KMS-11 (cell line): Measurements from ENCODE around the gene BAZ2B.
"Not testable (repeated sequence)": the region's sequence is repeated elsewhere in the genome, so short reads cannot be mapped to it uniquely, and the experiment has no call there.

Experiments
- H2AFZ ChIP-seq: fragments of 200-600 bp; sonication (generic); 2 replicates; pipeline ENCODE4 v1.6.1; 2016; ENCODE audit warnings: antibody characterized with exemption, mixed run types, low read depth
- H3K27ac ChIP-seq: fragments of 200-600 bp; sonication (generic); 2 replicates; pipeline ENCODE4 v1.6.1; 2016; ENCODE audit warnings: mild to moderate bottlenecking, mixed run types
- H3K27me3 ChIP-seq: fragments of 200-600 bp; sonication (generic); 2 replicates; pipeline ENCODE4 v1.6.1; 2017; ENCODE audit warnings: mild to moderate bottlenecking, low read depth, mixed run types, moderate library complexity; ENCODE audit not compliant: insufficient read depth
- H3K36me3 ChIP-seq: fragments of 200-600 bp; sonication (generic); 2 replicates; pipeline ENCODE4 v1.6.1; 2017; ENCODE audit warnings: mild to moderate bottlenecking, mixed run types; ENCODE audit not compliant: insufficient read depth
- H3K4me1 ChIP-seq: fragments of 200-600 bp; sonication (generic); 2 replicates; pipeline ENCODE4 v1.6.1; 2016; ENCODE audit warnings: mild to moderate bottlenecking, low read depth, mixed run types; ENCODE audit not compliant: poor library complexity, severe bottlenecking
- H3K4me2 ChIP-seq: fragments of 200-600 bp; sonication (generic); 2 replicates; pipeline ENCODE4 v1.7.0; 2016; ENCODE audit warnings: mild to moderate bottlenecking, mixed run types
- H3K4me3 ChIP-seq: fragments of 200-600 bp; sonication (generic); IDR thresholded peaks from 2 replicates; pipeline ENCODE4 v1.6.1; 2017; ENCODE audit warnings: low read depth, low read length, mixed read lengths; ENCODE audit not compliant: insufficient read depth
- H3K79me2 ChIP-seq: fragments of 200-600 bp; sonication (generic); 2 replicates; pipeline ENCODE4 v1.6.1; 2016; ENCODE audit warnings: low read depth, mixed run types; ENCODE audit not compliant: insufficient read depth
- H3K9ac ChIP-seq: fragments of 200-600 bp; sonication (generic); 2 replicates; pipeline ENCODE4 v1.6.1; 2016; ENCODE audit warnings: mild to moderate bottlenecking, mixed run types
- H4K20me1 ChIP-seq: fragments of 200-600 bp; sonication (generic); 2 replicates; pipeline ENCODE4 v1.6.1; 2016; ENCODE audit warnings: mild to moderate bottlenecking, mixed run types; ENCODE audit not compliant: insufficient read depth
- TF ChIP-seq, protein P1 (sequence below): fragments of 200-600 bp; sonication (generic); conservative IDR thresholded peaks from 2 replicates; pipeline ENCODE4 v1.6.1; 2017; ENCODE audit warnings: low read depth, mild to moderate bottlenecking, antibody characterized with exemption, low read length, moderate library complexity, mixed read lengths

The BAZ2B gene

DNA sequence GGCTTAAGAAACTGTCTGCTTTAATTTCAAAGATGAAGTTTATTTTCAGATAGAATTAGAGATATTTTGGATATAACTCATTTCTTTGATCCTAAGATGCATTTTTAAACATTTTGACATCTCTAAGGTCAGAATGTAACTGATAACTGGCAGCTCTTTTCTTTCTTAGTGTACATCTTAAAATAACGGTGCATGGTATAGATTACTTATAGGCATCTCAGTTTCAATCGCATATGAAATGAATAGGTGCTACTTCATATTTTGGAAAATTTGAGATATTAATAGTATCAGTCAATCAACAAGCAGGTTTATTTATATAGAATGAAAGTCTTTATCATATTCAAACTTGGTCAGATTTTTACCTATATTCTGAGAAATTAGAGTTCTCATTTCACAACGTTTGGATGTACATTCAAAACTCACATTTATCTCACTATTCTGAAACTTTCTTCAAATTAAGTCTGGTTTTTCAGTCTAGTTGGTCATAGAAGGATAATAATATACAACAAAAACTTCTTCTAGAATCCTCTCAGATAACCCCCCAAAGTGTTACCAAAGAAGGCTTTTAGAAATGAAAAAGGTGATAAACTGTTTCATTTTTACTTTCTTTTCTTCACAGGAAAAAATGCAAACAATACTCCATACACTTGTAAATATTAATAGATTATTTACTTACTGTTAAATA, 207.1 kb downstream of the BAZ2B start:
- Histone ChIP-seq H3K4me1 (peaks cover 6% of the 10 kb centered on the region), H4K20me1 (no peaks in the 10 kb centered on the region), H3K27me3 (no peaks in the 10 kb centered on the region), H3K79me2 (no peaks in the 10 kb centered on the region), H2AFZ (no peak overlapping the region), H3K4me2 (no peak overlapping the region), H3K4me3 (no peak overlapping the region), H3K9ac (no peak overlapping the region), H3K36me3 (no peaks in the 10 kb centered on the region), H3K27ac (no peak overlapping the region)
- TF ChIP-seq, protein P1, sequence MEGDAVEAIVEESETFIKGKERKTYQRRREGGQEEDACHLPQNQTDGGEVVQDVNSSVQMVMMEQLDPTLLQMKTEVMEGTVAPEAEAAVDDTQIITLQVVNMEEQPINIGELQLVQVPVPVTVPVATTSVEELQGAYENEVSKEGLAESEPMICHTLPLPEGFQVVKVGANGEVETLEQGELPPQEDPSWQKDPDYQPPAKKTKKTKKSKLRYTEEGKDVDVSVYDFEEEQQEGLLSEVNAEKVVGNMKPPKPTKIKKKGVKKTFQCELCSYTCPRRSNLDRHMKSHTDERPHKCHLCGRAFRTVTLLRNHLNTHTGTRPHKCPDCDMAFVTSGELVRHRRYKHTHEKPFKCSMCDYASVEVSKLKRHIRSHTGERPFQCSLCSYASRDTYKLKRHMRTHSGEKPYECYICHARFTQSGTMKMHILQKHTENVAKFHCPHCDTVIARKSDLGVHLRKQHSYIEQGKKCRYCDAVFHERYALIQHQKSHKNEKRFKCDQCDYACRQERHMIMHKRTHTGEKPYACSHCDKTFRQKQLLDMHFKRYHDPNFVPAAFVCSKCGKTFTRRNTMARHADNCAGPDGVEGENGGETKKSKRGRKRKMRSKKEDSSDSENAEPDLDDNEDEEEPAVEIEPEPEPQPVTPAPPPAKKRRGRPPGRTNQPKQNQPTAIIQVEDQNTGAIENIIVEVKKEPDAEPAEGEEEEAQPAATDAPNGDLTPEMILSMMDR: no peak

DNA sequence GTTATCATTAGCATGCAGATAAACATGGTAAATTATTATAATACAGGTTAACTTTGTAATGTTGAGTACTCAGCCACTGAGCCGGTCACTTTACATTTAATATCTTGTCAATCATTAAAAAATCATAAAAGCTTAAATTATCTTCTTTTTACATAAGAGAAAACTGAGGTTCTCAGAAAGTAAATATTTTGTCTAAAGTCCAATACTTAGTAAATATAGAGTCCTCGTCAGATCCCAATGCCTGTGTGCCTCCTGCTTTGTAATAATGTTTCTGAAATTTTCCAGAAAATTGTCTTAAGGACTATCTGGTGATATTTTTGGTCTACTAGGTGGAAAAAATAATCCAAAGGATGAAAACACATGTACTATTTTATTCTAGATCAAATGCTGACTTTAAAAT, 213.6 kb downstream of the BAZ2B start:
- TF ChIP-seq, protein P1: no peak
- H3K4me1 ChIP-seq: peaks cover 6% of the 10 kb centered on the region

GRCh38 chr2:159402160-159402559, 214.2 kb downstream of the BAZ2B start:
- H3K4me2 ChIP-seq, H2AFZ ChIP-seq, H3K9ac ChIP-seq, H3K4me3 ChIP-seq, H3K79me2 ChIP-seq, H3K27ac ChIP-seq, H3K27me3 ChIP-seq, H4K20me1 ChIP-seq, H3K36me3 ChIP-seq: not testable (repeated sequence)
- peaks cover 12% of the 10 kb centered on the region for H3K4me1 ChIP-seq

More for the DNA sequence above, 213.6 kb downstream of the BAZ2B start:
- H3K36me3 ChIP-seq: no peaks in the 10 kb centered on the region
- no peak overlapping the region for H3K27ac ChIP-seq
- H4K20me1 ChIP-seq: no peaks in the 10 kb centered on the region
- no peaks in the 10 kb centered on the region for H3K27me3 ChIP-seq
- H3K4me2 ChIP-seq: no peak overlapping the region
- no peak overlapping the region for H2AFZ ChIP-seq
- no peak overlapping the region for H3K9ac ChIP-seq
- no peaks in the 10 kb centered on the region for H3K79me2 ChIP-seq
- no peak overlapping the region for H3K4me3 ChIP-seq

- Histone ChIP-seq H4K20me1 (no peaks in the 10 kb centered on the region), H3K4me2 (no peak overlapping the region), H3K4me1 (peaks cover 35% of the 10 kb centered on the region), H3K4me3 (no peak overlapping the region), H3K9ac (no peak overlapping the region), H3K79me2 (no peaks in the 10 kb centered on the region), H3K36me3 (no peaks in the 10 kb centered on the region), H2AFZ (no peak overlapping the region), H3K27me3 (no peaks in the 10 kb centered on the region), H3K27ac (no peak overlapping the region)
- TF ChIP-seq, protein P1: no peak
These were observed 216.5 kb downstream of the BAZ2B start for GRCh38 chr2:159399716-159400415.

DNA sequence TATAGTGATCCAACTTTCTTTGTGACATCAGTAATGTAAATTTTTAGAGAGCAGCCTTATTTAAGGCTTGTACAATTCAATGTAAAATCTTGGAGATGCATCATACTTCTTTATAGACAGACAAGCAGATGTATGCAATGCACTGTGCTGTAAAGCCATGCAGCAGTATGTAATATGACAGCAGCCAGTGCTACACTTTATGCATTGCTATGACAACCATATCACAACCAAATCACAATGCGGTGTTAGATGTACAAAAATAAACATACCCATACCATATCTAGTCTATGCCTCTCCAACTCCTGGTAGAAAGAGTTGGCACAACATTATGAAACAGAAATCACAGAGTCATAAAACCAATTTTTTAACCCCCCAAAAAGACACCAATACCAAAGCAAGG, 219.5 kb downstream of the BAZ2B start:
- H3K4me3 ChIP-seq: no peak overlapping the region
- no peaks in the 10 kb centered on the region for H3K27me3 ChIP-seq
- no peak overlapping the region for H2AFZ ChIP-seq
- H3K27ac ChIP-seq: no peak overlapping the region
- no peaks in the 10 kb centered on the region for H3K36me3 ChIP-seq
- peaks cover 38% of the 10 kb centered on the region for H3K4me1 ChIP-seq
- no peaks in the 10 kb centered on the region for H4K20me1 ChIP-seq
- TF ChIP-seq, protein P1: no peak
- no peak overlapping the region for H3K9ac ChIP-seq
- H3K79me2 ChIP-seq: no peaks in the 10 kb centered on the region
- peak overlapping the region; percentile 32 for H3K4me2 ChIP-seq
